Activated CD4-positive, alpha-beta T cell treated with anti-CD3 and anti-CD28 coated beads, Interleukin-2, amount 10 ng/mL, durations not matched to agents 24 days and 14 days (primary cell): ENCODE data around the gene CSRP3. TPM values are rescaled to one million over a fixed set of nuclear protein-coding genes. Genes with fewer than 3 reads are reported as not detected.

Source experiments
- DNase-seq: peaks from one replicate; pipeline ENCODE4 v3.0.0; 2022
- H3K27ac Mint-ChIP-seq: one replicate; pipeline ENCODE4 v1.8.0; 2022; ENCODE audit warnings: mild to moderate bottlenecking, mixed read lengths
- H3K27me3 Mint-ChIP-seq: one replicate; pipeline ENCODE4 v1.8.0; 2022; ENCODE audit warnings: mixed read lengths
- H3K36me3 Mint-ChIP-seq: one replicate; pipeline ENCODE4 v1.8.0; 2022; ENCODE audit warnings: low read depth, mild to moderate bottlenecking, mixed read lengths
- H3K4me1 Mint-ChIP-seq: one replicate; pipeline ENCODE4 v1.8.0; 2021; ENCODE audit warnings: mixed read lengths
- H3K4me3 Mint-ChIP-seq: one replicate; pipeline ENCODE4 v1.8.0; 2022; ENCODE audit warnings: mild to moderate bottlenecking, moderate library complexity, mixed read lengths
- H3K9me3 Mint-ChIP-seq: one replicate; pipeline ENCODE4 v1.8.0; 2021; ENCODE audit warnings: mixed read lengths
- intact Hi-C: fragments of 100-400 bp; cut with micrococcal nuclease; formaldehyde crosslinking; loops from one replicate; pipeline ENCODE4 v1.15.1; 2023
- total RNA-seq: library from RNA; stranded (reverse); gene quantifications from 2 replicates; pipeline ENCODE4 v1.2.3, GENCODE V29; 2022

The CSRP3 gene
- total RNA-seq, 1 donor from 2014 or later: not detected

GRCh38 chr11:19237813-19238212 is 36.0 kb upstream of the CSRP3 start:
- intact Hi-C loops: no loop called here
- Mint-ChIP-seq H3K27ac (no peak overlapping the region), H3K36me3 (peaks cover 48% of the 10 kb centered on the region), H3K4me1 (peaks cover 29% of the 10 kb centered on the region), H3K4me3 (no peak overlapping the region), H3K9me3 (no peaks in the 10 kb centered on the region), H3K27me3 (peaks cover 3% of the 10 kb centered on the region)
- DNase-seq: no peak

DNA sequence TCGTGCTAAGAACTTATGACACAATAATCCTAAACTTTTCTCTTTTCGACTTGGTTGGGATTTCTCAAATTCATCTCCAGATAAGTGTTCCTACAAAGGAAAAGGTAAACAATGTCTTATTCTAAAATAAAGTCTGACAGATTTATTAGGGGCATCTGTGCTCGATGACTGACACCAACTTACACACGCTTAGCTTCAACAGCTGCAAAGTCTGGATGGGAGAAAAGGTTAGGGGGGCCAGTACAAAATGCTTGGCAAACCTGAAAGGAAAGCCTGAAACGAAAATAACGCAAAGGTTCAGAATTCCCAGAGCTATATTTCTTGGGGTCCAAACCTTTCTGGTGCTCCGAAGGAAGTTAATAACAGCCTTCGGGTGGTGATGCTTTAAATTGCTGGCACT is 35.6 kb upstream of the CSRP3 start:
- Mint-ChIP-seq H3K36me3 (peaks cover 48% of the 10 kb centered on the region), H3K4me1 (peaks cover 26% of the 10 kb centered on the region)

GRCh38 chr11:19234231-19234817 is 32.5 kb upstream of the CSRP3 start:
- Mint-ChIP-seq H3K36me3 (peaks cover 68% of the 10 kb centered on the region), H3K4me3 (no peak overlapping the region), H3K9me3 (no peaks in the 10 kb centered on the region), H3K4me1 (peaks cover 25% of the 10 kb centered on the region), H3K27ac (no peak overlapping the region), H3K27me3 (no peaks in the 10 kb centered on the region)
- intact Hi-C loops: no loop called here
- DNase-seq: no peak

More for the DNA sequence above, 35.6 kb upstream of the CSRP3 start:
- H3K27ac Mint-ChIP-seq: no peak overlapping the region
- no peaks in the 10 kb centered on the region for H3K9me3 Mint-ChIP-seq
- peaks cover 3% of the 10 kb centered on the region for H3K27me3 Mint-ChIP-seq
- DNase-seq: no peak
- intact Hi-C loops: no loop called here
- H3K4me3 Mint-ChIP-seq: no peak overlapping the region

DNA sequence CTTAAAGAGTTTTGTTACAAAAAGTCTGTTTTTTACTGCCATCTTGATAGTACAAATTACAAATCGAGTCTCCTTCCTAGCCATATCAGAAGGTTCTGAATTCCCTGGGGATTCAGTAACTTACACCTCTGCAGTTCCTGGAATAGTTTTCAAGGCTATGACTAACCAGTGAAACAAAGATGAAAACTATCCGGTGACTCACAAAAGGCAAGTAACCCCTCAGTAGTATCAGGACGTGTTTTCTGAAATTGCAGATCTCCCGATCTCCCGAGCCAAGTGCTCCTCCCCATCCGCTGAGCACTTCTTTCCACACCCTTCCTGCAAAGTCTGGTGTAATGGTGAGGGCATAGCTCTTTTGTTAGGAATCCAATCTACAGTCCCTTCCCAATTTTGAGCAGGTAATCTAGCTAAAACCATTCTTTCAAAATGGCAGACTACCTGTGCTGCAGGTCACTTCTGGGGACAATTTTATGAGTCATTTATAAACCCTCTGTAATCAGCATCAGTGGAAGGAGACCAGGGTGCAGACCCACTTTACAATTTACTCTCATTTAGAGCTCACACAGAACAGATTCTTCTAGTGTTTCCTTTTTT is 31.2 kb upstream of the CSRP3 start:
- no peak overlapping the region for H3K4me3 Mint-ChIP-seq
- DNase-seq: no peak
- H3K27me3 Mint-ChIP-seq: no peaks in the 10 kb centered on the region
- peaks cover 63% of the 10 kb centered on the region for H3K36me3 Mint-ChIP-seq
- no peaks in the 10 kb centered on the region for H3K9me3 Mint-ChIP-seq
- H3K27ac Mint-ChIP-seq: peak overlapping the region; percentile 55
- peaks cover 14% of the 10 kb centered on the region for H3K4me1 Mint-ChIP-seq
- intact Hi-C loops: no loop called here

DNA sequence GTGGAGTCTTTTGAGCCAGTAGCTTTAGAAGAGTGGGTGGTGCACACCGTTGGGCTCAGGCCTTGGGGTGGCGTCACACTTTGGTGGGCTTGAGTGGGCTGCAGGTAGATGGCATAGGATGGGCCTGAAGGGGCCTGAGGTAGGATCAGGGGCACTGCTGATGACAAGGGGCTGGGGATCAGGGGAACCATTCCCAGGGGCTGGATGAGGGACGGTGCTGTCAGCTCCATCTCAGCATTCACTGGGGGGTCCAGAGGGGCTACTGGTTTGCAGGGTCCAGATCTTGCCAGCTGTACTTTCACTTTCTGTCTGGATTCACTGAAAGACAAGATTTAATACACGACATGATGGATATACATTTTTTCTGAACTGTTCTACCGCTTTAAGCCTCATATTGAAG is 27.9 kb upstream of the CSRP3 start:
- no peak for DNase-seq
- Mint-ChIP-seq H3K9me3 (no peaks in the 10 kb centered on the region), H3K4me3 (no peak overlapping the region), H3K27me3 (no peaks in the 10 kb centered on the region), H3K4me1 (peaks cover 10% of the 10 kb centered on the region), H3K36me3 (peaks cover 61% of the 10 kb centered on the region), H3K27ac (no peak overlapping the region)
- intact Hi-C loops: no loop called here

- Mint-ChIP-seq H3K9me3 (no peaks in the 10 kb centered on the region), H3K27ac (no peak overlapping the region), H3K4me3 (no peak overlapping the region), H3K36me3 (peaks cover 58% of the 10 kb centered on the region), H3K4me1 (peaks cover 10% of the 10 kb centered on the region), H3K27me3 (no peaks in the 10 kb centered on the region)
- intact Hi-C loops: no loop called here
- no peak for DNase-seq
These were observed 27.2 kb upstream of the CSRP3 start for GRCh38 chr11:19228968-19229367.

DNA sequence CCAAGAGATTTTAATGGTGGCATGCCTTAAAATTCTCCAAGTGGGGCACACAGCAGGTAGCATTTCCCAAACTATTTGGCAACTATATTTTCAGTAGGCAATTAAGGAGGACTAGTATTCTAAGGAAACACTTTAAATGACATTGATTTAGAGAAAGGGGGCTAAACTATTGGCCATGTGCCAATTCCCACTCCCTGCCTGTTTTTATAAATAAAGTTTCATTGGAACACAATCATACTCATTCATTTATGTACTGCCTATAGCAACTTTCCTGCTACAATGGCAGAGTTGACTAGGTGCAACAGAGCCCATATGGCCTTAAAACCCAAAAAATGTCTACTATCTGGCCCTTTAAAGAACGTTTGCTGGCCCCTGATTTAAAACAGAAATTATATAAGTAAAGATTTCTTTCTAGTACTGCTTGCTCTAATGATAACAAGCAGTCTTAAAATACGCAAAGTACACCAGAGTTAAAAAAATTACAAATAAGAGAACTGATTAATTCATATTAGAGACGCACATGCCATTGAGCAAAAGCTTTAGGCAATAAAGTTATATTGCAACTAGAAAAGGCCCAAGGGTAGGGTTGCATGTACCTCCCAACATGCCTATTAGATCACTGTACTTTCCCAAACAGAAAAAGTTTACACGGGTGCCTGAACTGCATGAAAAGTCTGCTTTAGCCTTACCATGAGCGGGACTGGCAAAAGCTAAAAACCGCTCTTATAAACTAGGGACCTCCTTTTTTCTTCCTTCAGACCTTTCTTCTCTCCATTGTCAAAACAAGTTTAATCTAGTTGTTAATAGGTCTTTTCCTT is 24.8 kb upstream of the CSRP3 start:
- Mint-ChIP-seq H3K4me3 (no peak overlapping the region), H3K27ac (no peak overlapping the region), H3K4me1 (peaks cover 5% of the 10 kb centered on the region), H3K9me3 (no peaks in the 10 kb centered on the region), H3K36me3 (peaks cover 54% of the 10 kb centered on the region), H3K27me3 (no peaks in the 10 kb centered on the region)
- peak; percentile 24 for DNase-seq
- intact Hi-C loops: no loop called here

DNA sequence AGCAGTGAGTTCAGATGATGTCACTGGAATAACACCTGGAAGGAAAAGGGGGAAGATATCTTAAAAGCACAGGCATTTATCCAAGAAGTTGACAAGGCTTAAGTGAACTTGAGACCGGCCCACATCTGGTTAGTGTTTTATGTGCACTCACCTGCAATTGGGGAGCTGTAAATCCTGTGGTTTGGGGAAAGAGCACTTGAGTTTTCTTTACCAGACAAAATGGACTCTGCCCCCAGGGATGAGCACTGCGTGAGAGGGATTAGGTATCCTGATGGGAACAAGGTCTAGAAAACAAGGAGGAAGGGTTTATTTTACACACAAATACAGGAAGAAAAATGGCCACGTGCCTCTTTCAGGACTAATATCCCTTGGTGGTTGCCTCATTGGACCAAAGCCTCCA is 23.8 kb upstream of the CSRP3 start:
- intact Hi-C loops: no loop called here
- Mint-ChIP-seq H3K4me1 (peaks cover 4% of the 10 kb centered on the region), H3K4me3 (no peak overlapping the region), H3K27me3 (no peaks in the 10 kb centered on the region), H3K27ac (no peak overlapping the region), H3K9me3 (no peaks in the 10 kb centered on the region), H3K36me3 (peaks cover 49% of the 10 kb centered on the region)
- DNase-seq: no peak

- Mint-ChIP-seq H3K36me3 (peaks cover 45% of the 10 kb centered on the region), H3K27ac (no peak overlapping the region), H3K4me1 (peaks cover 4% of the 10 kb centered on the region), H3K27me3 (no peaks in the 10 kb centered on the region), H3K4me3 (no peak overlapping the region), H3K9me3 (no peaks in the 10 kb centered on the region)
- intact Hi-C loops: no loop called here
- no peak for DNase-seq
These were observed 23.3 kb upstream of the CSRP3 start for GRCh38 chr11:19225123-19225522.

- no peak overlapping the region for H3K27ac Mint-ChIP-seq
- peak; percentile 36 for DNase-seq
- H3K27me3 Mint-ChIP-seq: peaks cover 4% of the 10 kb centered on the region
- peaks cover 25% of the 10 kb centered on the region for H3K36me3 Mint-ChIP-seq
- no peaks in the 10 kb centered on the region for H3K9me3 Mint-ChIP-seq
- intact Hi-C loops: no loop called here
- H3K4me1 Mint-ChIP-seq: no peaks in the 10 kb centered on the region
- no peak overlapping the region for H3K4me3 Mint-ChIP-seq
These were observed 19.3 kb upstream of the CSRP3 start for GRCh38 chr11:19220903-19221724.

DNA sequence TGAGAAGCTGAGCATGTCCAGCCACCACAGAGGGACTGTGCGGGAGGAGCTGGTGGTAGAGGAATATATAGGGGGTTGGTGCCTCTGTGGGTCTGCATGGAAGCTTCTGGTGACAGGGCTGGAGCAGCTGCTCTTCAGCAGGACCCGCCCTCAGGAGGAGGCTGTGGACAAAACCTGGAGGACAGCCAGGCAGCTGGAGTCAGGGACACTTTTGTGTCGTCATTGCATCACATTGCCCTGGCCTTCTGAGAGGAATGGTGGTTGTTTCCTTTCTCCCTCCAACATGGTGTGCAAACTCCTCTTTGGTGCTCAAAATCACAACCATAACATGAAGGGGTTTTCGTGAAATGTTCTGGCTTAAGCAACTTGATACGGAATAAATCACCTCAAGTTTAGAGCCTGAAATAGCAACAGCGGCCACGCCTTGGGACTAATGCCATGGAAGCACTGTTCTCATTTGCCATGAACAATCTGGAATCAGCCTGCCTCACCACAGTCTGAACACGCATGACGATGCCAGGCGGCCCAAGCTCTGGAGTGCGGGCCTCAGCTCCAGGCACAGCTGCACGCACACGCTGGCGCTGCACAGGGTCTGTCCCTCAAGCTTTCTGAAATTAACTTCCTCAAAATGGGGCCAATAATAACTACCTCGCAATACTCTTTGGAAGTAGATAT is 17.1 kb upstream of the CSRP3 start:
- peak; percentile 53 for DNase-seq
- Mint-ChIP-seq H3K27me3 (peaks cover 15% of the 10 kb centered on the region), H3K36me3 (peaks cover 9% of the 10 kb centered on the region), H3K4me1 (no peaks in the 10 kb centered on the region), H3K4me3 (no peak overlapping the region), H3K9me3 (no peaks in the 10 kb centered on the region), H3K27ac (no peak overlapping the region)
- intact Hi-C loops: no loop called here

DNA sequence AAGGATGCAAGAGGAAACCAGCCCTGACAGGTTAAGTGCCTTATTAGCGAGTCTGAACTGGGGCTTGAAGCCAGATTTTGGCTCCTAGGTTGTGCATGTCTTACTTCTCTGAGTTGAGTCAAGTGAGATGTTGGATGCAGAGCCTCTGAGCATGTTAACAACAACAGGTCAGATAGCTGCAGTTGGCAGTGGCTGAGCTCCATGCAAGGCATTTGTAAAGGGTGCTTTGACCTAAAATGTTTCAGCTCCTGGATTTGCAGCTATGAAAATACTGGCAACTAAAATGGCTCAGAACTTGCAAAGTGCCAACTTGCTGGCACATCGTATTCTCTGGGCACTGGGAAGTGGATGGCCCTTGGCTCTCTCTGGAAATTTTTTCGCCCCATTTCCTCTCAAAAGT is 16.4 kb upstream of the CSRP3 start:
- Mint-ChIP-seq H3K4me1 (no peaks in the 10 kb centered on the region), H3K4me3 (no peak overlapping the region), H3K9me3 (no peaks in the 10 kb centered on the region), H3K27me3 (peaks cover 22% of the 10 kb centered on the region), H3K27ac (no peak overlapping the region), H3K36me3 (peaks cover 5% of the 10 kb centered on the region)
- intact Hi-C loops: no loop called here
- peak; percentile 49 for DNase-seq

DNA sequence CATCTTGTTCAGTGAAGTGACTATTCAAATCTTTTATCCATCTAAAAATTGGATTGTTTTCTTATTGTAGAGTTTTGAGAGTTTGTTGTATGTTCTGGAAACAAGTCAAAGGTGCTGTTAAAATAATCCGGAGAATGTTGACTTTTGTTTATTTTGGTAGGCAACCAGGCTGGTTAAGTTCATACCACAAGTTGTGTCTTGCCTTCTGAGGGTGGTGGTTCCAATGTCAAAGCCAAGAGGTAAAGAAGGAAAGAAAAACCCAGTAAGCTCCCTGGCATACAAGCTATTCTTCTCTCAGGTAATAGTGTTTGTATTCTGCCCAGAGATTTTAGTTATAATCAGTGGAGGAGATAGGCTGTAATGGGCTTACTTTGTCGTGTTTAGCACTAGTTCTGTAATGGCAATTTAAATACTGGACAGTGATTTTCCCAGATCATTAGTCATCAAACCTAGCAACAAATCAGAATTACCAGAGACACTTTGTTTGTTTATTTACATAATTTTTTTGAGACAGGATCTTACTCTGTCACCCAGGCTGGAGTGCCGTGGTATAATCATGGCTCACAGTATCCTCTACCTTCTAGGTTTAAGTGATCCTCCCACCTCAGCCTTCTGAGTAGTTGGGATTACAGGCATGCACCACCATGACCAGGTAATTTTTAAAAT is 15.1 kb upstream of the CSRP3 start:
- peaks cover 27% of the 10 kb centered on the region for H3K27me3 Mint-ChIP-seq
- no peaks in the 10 kb centered on the region for H3K36me3 Mint-ChIP-seq
- H3K4me3 Mint-ChIP-seq: no peak overlapping the region
- no peak for DNase-seq
- H3K4me1 Mint-ChIP-seq: no peaks in the 10 kb centered on the region
- intact Hi-C loops: no loop called here
- H3K9me3 Mint-ChIP-seq: no peaks in the 10 kb centered on the region
- no peak overlapping the region for H3K27ac Mint-ChIP-seq
